ENCODE results near the gene ZNF594. TPM values are rescaled to one million over a fixed set of nuclear protein-coding genes. Genes with fewer than 3 reads are reported as not detected.

The ZNF594 gene
- total and polyA plus RNA-seq, 10 of the 15 experiments (the other 5 are each of a cell fraction or from before 2014, with no cell fraction given): 0.98 to 14.3 (median 11.1) TPM

- TF ChIP-seq, protein P1, sequence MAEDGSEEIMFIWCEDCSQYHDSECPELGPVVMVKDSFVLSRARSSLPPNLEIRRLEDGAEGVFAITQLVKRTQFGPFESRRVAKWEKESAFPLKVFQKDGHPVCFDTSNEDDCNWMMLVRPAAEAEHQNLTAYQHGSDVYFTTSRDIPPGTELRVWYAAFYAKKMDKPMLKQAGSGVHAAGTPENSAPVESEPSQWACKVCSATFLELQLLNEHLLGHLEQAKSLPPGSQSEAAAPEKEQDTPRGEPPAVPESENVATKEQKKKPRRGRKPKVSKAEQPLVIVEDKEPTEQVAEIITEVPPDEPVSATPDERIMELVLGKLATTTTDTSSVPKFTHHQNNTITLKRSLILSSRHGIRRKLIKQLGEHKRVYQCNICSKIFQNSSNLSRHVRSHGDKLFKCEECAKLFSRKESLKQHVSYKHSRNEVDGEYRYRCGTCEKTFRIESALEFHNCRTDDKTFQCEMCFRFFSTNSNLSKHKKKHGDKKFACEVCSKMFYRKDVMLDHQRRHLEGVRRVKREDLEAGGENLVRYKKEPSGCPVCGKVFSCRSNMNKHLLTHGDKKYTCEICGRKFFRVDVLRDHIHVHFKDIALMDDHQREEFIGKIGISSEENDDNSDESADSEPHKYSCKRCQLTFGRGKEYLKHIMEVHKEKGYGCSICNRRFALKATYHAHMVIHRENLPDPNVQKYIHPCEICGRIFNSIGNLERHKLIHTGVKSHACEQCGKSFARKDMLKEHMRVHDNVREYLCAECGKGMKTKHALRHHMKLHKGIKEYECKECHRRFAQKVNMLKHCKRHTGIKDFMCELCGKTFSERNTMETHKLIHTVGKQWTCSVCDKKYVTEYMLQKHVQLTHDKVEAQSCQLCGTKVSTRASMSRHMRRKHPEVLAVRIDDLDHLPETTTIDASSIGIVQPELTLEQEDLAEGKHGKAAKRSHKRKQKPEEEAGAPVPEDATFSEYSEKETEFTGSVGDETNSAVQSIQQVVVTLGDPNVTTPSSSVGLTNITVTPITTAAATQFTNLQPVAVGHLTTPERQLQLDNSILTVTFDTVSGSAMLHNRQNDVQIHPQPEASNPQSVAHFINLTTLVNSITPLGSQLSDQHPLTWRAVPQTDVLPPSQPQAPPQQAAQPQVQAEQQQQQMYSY (CRISPR knock-in tag; IDR thresholded peaks at IDR 0.05): 0 out of 2 replicates have a peak, but pooled peaks have one; percentile 7
- peak; percentile 71 for TF ChIP-seq BACH1 (IDR thresholded peaks at IDR 0.05; ENCODE audit: borderline replicate concordance)
- peak; percentile 70 for TF ChIP-seq POLR2AphosphoS2 (IDR thresholded peaks at IDR 0.05; ENCODE audit: low read depth, low read length)
- no peak; the same call in 1 of the 2 replicates for TF ChIP-seq JUNB (IDR thresholded peaks at IDR 0.05)
- 0 out of 2 replicates have a peak, but pooled peaks have one; percentile 36 for TF ChIP-seq CREM (IDR thresholded peaks at IDR 0.05; ENCODE audit: low read depth)
- TF ChIP-seq ZNF207 (IDR thresholded peaks at IDR 0.05; ENCODE audit: borderline replicate concordance): peak; percentile 25; the same call in 1 of the 2 replicates
- peak; percentile 46 to 72; a peak in 3 of 4 replicates for TF ChIP-seq BHLHE40 (IDR thresholded peaks at IDR 0.05; ENCODE audit: borderline replicate concordance in 1 of 2, low read depth in 2 of 2, low read length in 1 of 2)
- TF ChIP-seq SPI1 (IDR thresholded peaks at IDR 0.05; ENCODE audit: borderline replicate concordance, insufficient read depth, low read depth, low read length): peak; percentile 65; the same call in 1 of the 2 replicates
- TF ChIP-seq ZBED1 (IDR thresholded peaks at IDR 0.05; ENCODE audit: borderline replicate concordance): peak; percentile 47; the same call in 1 of the 2 replicates
- no peak for TF ChIP-seq ASH2L (IDR thresholded peaks at IDR 0.05; ENCODE audit: borderline replicate concordance, low read depth)
- TF ChIP-seq KAT2A (conservative IDR thresholded peaks at IDR 0.05; ENCODE audit: control insufficient read depth, low read depth, low read length): no peak
- no peak for TF ChIP-seq RFX5 (IDR thresholded peaks at IDR 0.05; ENCODE audit: low read depth, low read length)
- no peak for TF ChIP-seq CHD4 (IDR thresholded peaks at IDR 0.05)
- TF ChIP-seq BCLAF1 (IDR thresholded peaks at IDR 0.05): no peak
- peak; percentile 91 for TF ChIP-seq POLR2AphosphoS5 (IDR thresholded peaks at IDR 0.05; ENCODE audit: low read length)
- peak; percentile 31; the same call in 1 of the 2 replicates for TF ChIP-seq MXI1 (IDR thresholded peaks at IDR 0.05; ENCODE audit: low read depth, low read length)
- TF ChIP-seq NRF1 (conservative IDR thresholded peaks at IDR 0.05; ENCODE audit: low read depth, low read length): no peak
- peak; percentile 39; the same call in 1 of the 2 replicates for TF ChIP-seq CHD1 (IDR thresholded peaks at IDR 0.05; ENCODE audit: low read depth, low read length)
- peak; percentile 54; the same call in 1 of the 2 replicates for TF ChIP-seq BMI1 (IDR thresholded peaks at IDR 0.05; ENCODE audit: borderline replicate concordance)
These were observed 35.5 kb upstream of the ZNF594 start (continued) for GRCh38 chr17:5226940-5227878.

All from GM12878 (cell line).